Left forelimb (tissue), 1 donor: ENCODE results near the gene SNHG17.

Experiments used
- DNase-seq: peaks from one replicate; pipeline ENCODE4 v3.0.0-alpha.2; 2018; ENCODE audit warnings: low spot score

Gene SNHG17

GRCh38 chr20:38372806-38373205 lies 62.3 kb downstream of the SNHG17 start:
- no peak for DNase-seq
